IMR-90 (cell line): ENCODE measurements around the gene WHRN. TPM values are rescaled to one million over a fixed set of nuclear protein-coding genes. Genes with fewer than 3 reads are reported as not detected.

Source experiments
- ATAC-seq: fragments of 200-7000 bp; cut with Tn5 transposase; 2 replicates; pipeline ENCODE4 v1.9.1; 2020; ENCODE audit warnings: low read depth, mild to moderate bottlenecking, moderate library complexity
- BruUV-seq: library from RNA; stranded (reverse); fragments of 400-500 nt; replicated peaks from 2 replicates; lab custom pipeline; 2021; lab: Mats Ljungman, UMichigan
- CTCF ChIA-PET: fragments of 300-600 bp; formaldehyde crosslinking; extraction: SDS; loops from one replicate; lab custom pipeline; 2021; ENCODE audit warnings: antibody characterized with exemption; lab: Yijun Ruan, JAX
- POLR2A ChIA-PET: fragments of 300-600 bp; sonication (Branson Sonifier 250); formaldehyde crosslinking; loops from one replicate; lab custom pipeline; 2022; ENCODE audit warnings: antibody characterized with exemption; ENCODE audit not compliant: unreplicated experiment; lab: Charles Lee
- DNase-seq: peaks from one replicate; pipeline ENCODE4 v3.0.0; 2013
- H2AFZ ChIP-seq: replicated peaks from 2 replicates; pipeline ENCODE3; 2013; ENCODE audit warnings: low read length, mild to moderate bottlenecking; ENCODE audit not compliant: poor library complexity
- H2AK5ac ChIP-seq: 2 replicates; pipeline ENCODE4 v1.6.1; 2013; ENCODE audit warnings: low read depth, low read length, inconsistent platforms
- H2AK9ac ChIP-seq: replicated peaks from 2 replicates; pipeline ENCODE3; 2013; ENCODE audit warnings: mild to moderate bottlenecking, low read depth, low read length, moderate library complexity; ENCODE audit not compliant: poor library complexity
- H2BK120ac ChIP-seq: 2 replicates; pipeline ENCODE4 v1.6.1; 2013; ENCODE audit warnings: low read depth, low read length, inconsistent platforms
- H2BK15ac ChIP-seq: 3 replicates; pipeline ENCODE4 v1.6.1; 2013; ENCODE audit warnings: low read depth, low read length, inconsistent platforms
- H2BK20ac ChIP-seq: 2 replicates; pipeline ENCODE4 v1.6.1; 2013; ENCODE audit warnings: low read depth, mild to moderate bottlenecking, inconsistent platforms, low read length, moderate library complexity
- H2BK5ac ChIP-seq: 2 replicates; pipeline ENCODE4 v1.6.1; 2013; ENCODE audit warnings: mild to moderate bottlenecking, low read depth, low read length, inconsistent platforms; ENCODE audit not compliant: poor library complexity, severe bottlenecking
- H3K14ac ChIP-seq: replicated peaks from 2 replicates; pipeline ENCODE4 v1.6.1; 2013; ENCODE audit warnings: low read depth, low read length, inconsistent platforms
- H3K18ac ChIP-seq: 2 replicates; pipeline ENCODE4 v1.6.1; 2013; ENCODE audit warnings: low read depth, low read length, control low read depth
- H3K23ac ChIP-seq: 2 replicates; pipeline ENCODE4 v1.6.1; 2013; ENCODE audit warnings: low read depth, low read length, inconsistent platforms
- H3K27ac ChIP-seq: 2 replicates; pipeline ENCODE4 v1.5.1; 2013; ENCODE audit warnings: mild to moderate bottlenecking, control low read depth, low read length; ENCODE audit not compliant: insufficient read depth
- H3K27me3 ChIP-seq: 2 replicates; pipeline ENCODE4 v1.6.1; 2013; ENCODE audit warnings: low read length; ENCODE audit not compliant: control insufficient read depth, insufficient read depth
- H3K36me3 ChIP-seq: 2 replicates; pipeline ENCODE4 v1.6.1; 2013; ENCODE audit warnings: low read length, mixed read lengths; ENCODE audit not compliant: control insufficient read depth, insufficient read depth
- H3K4ac ChIP-seq: 2 replicates; pipeline ENCODE4 v1.6.1; 2013; ENCODE audit warnings: low read depth, low read length, inconsistent platforms
- H3K4me1 ChIP-seq: 2 replicates; pipeline ENCODE4 v1.6.1; 2013; ENCODE audit warnings: low read length, mixed read lengths; ENCODE audit not compliant: control insufficient read depth, insufficient read depth
- H3K4me2 ChIP-seq: 2 replicates; pipeline ENCODE4 v1.6.1; 2013; ENCODE audit warnings: low read depth, mild to moderate bottlenecking, control low read depth, low read length, moderate library complexity
- H3K4me3 ChIP-seq: 2 replicates; pipeline ENCODE4 v1.5.1; 2013; ENCODE audit warnings: low read depth, mild to moderate bottlenecking, control low read depth, low read length, moderate library complexity; ENCODE audit not compliant: insufficient read depth
- H3K56ac ChIP-seq: 2 replicates; pipeline ENCODE4 v1.6.1; 2013; ENCODE audit warnings: low read length, inconsistent platforms; ENCODE audit not compliant: insufficient read depth; ENCODE audit errors: extremely low read depth
- H3K79me1 ChIP-seq, 2 experiments: 2 replicates each; pipeline ENCODE4 v1.6.1; 2013; ENCODE audit warnings: low read length in 2 of 2, inconsistent platforms in 1 of 2, low read depth in 1 of 2
- H3K9ac ChIP-seq: 2 replicates; pipeline ENCODE4 v1.6.1; 2013; ENCODE audit warnings: low read depth, low read length, control low read depth
- H3K9me1 ChIP-seq: 2 replicates; pipeline ENCODE4 v1.6.1; 2013; ENCODE audit warnings: low read length, inconsistent platforms; ENCODE audit not compliant: insufficient read depth
- H3K9me3 ChIP-seq: 2 replicates; pipeline ENCODE4 v1.6.1; 2013; ENCODE audit warnings: low read length; ENCODE audit not compliant: control insufficient read depth, insufficient read depth
- H4K20me1 ChIP-seq: 2 replicates; pipeline ENCODE4 v1.6.1; 2013; ENCODE audit warnings: low read length, inconsistent platforms; ENCODE audit not compliant: insufficient read depth
- H4K5ac ChIP-seq: 2 replicates; pipeline ENCODE4 v1.6.1; 2013; ENCODE audit warnings: mild to moderate bottlenecking, low read depth, low read length, control low read depth
- H4K8ac ChIP-seq, 2 experiments: 2 replicates each; pipeline ENCODE4 v1.6.1; 2013; ENCODE audit warnings: low read depth in 2 of 2, low read length in 2 of 2, control low read depth in 1 of 2, inconsistent platforms in 1 of 2
- H4K91ac ChIP-seq: 2 replicates; pipeline ENCODE4 v1.6.1; 2013; ENCODE audit warnings: low read depth, low read length, inconsistent platforms; ENCODE audit not compliant: insufficient read depth
- BHLHE40 ChIP-seq: fragments of 150-350 bp; IDR thresholded peaks from 2 replicates; pipeline ENCODE4 v1.6.1; 2016; ENCODE audit warnings: mild to moderate bottlenecking, low read depth, low read length
- CHD1 ChIP-seq: IDR thresholded peaks from 2 replicates; pipeline ENCODE4 v1.6.1; 2012; ENCODE audit warnings: low read depth, low read length, improper control_type of control experiment
- FOS ChIP-seq: fragments of 150-350 bp; IDR thresholded peaks from 2 replicates; pipeline ENCODE4 v1.6.1; 2016; ENCODE audit warnings: low read depth, low read length
- POLR2A ChIP-seq: IDR thresholded peaks from 2 replicates; pipeline ENCODE4 v1.6.1; 2012; ENCODE audit warnings: mild to moderate bottlenecking, low read depth, low read length
- RAD21 ChIP-seq: IDR thresholded peaks from 2 replicates; pipeline ENCODE4 v1.6.1; 2012; ENCODE audit warnings: low read length, improper control_type of control experiment
- RFX5 ChIP-seq: IDR thresholded peaks from 2 replicates; pipeline ENCODE4 v1.8.0; 2012; ENCODE audit warnings: low read depth, mild to moderate bottlenecking, low read length, moderate library complexity
- SMC3 ChIP-seq: fragments of 150-350 bp; IDR thresholded peaks from 2 replicates; pipeline ENCODE4 v1.6.1; 2016; ENCODE audit warnings: low read depth, mild to moderate bottlenecking, antibody characterized with exemption, low read length, moderate library complexity
- WGBS, 2 experiments: methylation state at CpG; one replicate each; pipeline versions ENCODE4 v1.1.5 to v1.1.7; 2013; ENCODE audit warnings: missing lambda C conversion rate in 2 of 2; ENCODE audit not compliant: insufficient read length in 1 of 2; ENCODE audit errors: extremely low coverage in 2 of 2; 5-methylcytosine and 5-hydroxymethylcytosine counted together
- dilution Hi-C: fragments of 300-500 bp; cut with HindIII; formaldehyde crosslinking; loops from one replicate; pipeline ENCODE4 v1.14.3; 2018; ENCODE audit warnings: low sequenced_read_pairs; ENCODE audit not compliant: unreplicated experiment
- in situ Hi-C: fragments of 300-500 bp; cut with MboI; formaldehyde crosslinking; loops from 3 replicates; pipeline ENCODE4 v1.14.3; 2019; ENCODE audit warnings: low sequenced_read_pairs, inconsistent platforms, mixed read lengths
- intact Hi-C: fragments of 100-400 bp; cut with micrococcal nuclease; formaldehyde crosslinking; loops from 2 replicates; pipeline ENCODE4 v1.10.0; 2022
- polyA plus RNA-seq, 3 experiments: library from polyadenylated mRNA; depleted of rRNA; stranded (reverse); fragments of >200 nt; gene quantifications; 2 replicates each; pipeline ENCODE4 v1.2.3, GENCODE V29; 2012; ENCODE audit warnings: low replicate concordance in 1 of 3
- total RNA-seq: library from RNA; depleted of rRNA; stranded (reverse); fragments of >200 nt; gene quantifications from 2 replicates; pipeline ENCODE4 v1.2.3, GENCODE V29; 2012
- TF ChIP-seq, protein P1 (sequence below): fragments of 150-350 bp; IDR thresholded peaks from 2 replicates; pipeline ENCODE4 v1.6.1; 2016; ENCODE audit warnings: low read depth, mild to moderate bottlenecking, low read length, moderate library complexity, borderline replicate concordance
- TF ChIP-seq, protein P2 (sequence below): conservative IDR thresholded peaks from 2 replicates; pipeline ENCODE4 v1.5.1; 2012; ENCODE audit warnings: mild to moderate bottlenecking, low read depth, low read length, improper control_type of control experiment

The WHRN gene
- total and polyA plus RNA-seq, 2 of the 4 experiments (the other 2 are of a cell fraction): 0.18 to 2.6 TPM

DNA sequence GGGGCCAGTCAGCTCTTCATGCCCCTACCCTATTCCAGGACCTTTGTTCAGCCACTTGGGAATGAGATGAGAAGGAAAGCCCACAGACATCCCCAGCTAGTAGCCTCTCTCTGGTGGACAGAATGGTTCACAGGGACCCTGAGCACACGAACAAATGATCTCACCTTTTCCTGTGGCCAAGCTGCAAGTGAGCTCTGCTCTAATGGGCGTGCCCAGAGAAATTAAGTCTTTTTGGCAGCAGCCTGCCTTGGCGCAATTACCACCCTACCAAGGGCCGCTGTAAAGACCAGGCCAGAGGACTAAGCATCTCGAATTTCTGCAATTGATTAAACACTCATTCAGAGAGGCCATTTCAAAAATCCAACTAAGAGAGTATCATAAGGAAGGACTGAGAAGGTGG lies 56.0 kb downstream of the WHRN start:
- intact Hi-C loops (no loop called here), in situ Hi-C loops (loop anchor here (25.0 kb wide), 1 partner anchor 1063 kb away; no protein-coding TSS in a partner anchor), dilution Hi-C loops (no loop called here)
- H4K5ac ChIP-seq: no peak overlapping the region
- WGBS, 2 experiments: no CpG with 5 or more reads among the region's 5 CpGs
- H3K27ac ChIP-seq: no peak overlapping the region
- CTCF ChIA-PET: interaction anchor here (1.1 kb wide), 1 partner anchor 205 kb away, joined by 3 read pairs; no protein-coding TSS in a partner anchor
- H2AK5ac ChIP-seq: no peak overlapping the region
- no peaks in the 10 kb centered on the region for H4K20me1 ChIP-seq
- H3K23ac ChIP-seq: no peak overlapping the region
- H2BK15ac ChIP-seq: no peak overlapping the region
- H2BK5ac ChIP-seq: no peak overlapping the region
- no peaks in the 10 kb centered on the region for H3K9me3 ChIP-seq
- no peak overlapping the region for H2BK20ac ChIP-seq
- H3K9ac ChIP-seq: no peak overlapping the region
- H2AFZ ChIP-seq: no peak overlapping the region
- peaks cover 5% of the 10 kb centered on the region; the same call in 1 of the 2 replicates for H3K4me1 ChIP-seq
- H3K4ac ChIP-seq: no peak overlapping the region
- H2AK9ac ChIP-seq: no peak overlapping the region
- no peak overlapping the region for H3K4me2 ChIP-seq
- no peak overlapping the region for H2BK120ac ChIP-seq
- H3K14ac ChIP-seq: no peak overlapping the region
- TF ChIP-seq POLR2A (no peak), RAD21 (no peak), FOS (no peak), BHLHE40 (no peak), SMC3 (no peak), RFX5 (no peak), CHD1 (no peak)
- TF ChIP-seq, protein P1, sequence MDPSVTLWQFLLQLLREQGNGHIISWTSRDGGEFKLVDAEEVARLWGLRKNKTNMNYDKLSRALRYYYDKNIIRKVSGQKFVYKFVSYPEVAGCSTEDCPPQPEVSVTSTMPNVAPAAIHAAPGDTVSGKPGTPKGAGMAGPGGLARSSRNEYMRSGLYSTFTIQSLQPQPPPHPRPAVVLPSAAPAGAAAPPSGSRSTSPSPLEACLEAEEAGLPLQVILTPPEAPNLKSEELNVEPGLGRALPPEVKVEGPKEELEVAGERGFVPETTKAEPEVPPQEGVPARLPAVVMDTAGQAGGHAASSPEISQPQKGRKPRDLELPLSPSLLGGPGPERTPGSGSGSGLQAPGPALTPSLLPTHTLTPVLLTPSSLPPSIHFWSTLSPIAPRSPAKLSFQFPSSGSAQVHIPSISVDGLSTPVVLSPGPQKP: no peak
- TF ChIP-seq, protein P2, sequence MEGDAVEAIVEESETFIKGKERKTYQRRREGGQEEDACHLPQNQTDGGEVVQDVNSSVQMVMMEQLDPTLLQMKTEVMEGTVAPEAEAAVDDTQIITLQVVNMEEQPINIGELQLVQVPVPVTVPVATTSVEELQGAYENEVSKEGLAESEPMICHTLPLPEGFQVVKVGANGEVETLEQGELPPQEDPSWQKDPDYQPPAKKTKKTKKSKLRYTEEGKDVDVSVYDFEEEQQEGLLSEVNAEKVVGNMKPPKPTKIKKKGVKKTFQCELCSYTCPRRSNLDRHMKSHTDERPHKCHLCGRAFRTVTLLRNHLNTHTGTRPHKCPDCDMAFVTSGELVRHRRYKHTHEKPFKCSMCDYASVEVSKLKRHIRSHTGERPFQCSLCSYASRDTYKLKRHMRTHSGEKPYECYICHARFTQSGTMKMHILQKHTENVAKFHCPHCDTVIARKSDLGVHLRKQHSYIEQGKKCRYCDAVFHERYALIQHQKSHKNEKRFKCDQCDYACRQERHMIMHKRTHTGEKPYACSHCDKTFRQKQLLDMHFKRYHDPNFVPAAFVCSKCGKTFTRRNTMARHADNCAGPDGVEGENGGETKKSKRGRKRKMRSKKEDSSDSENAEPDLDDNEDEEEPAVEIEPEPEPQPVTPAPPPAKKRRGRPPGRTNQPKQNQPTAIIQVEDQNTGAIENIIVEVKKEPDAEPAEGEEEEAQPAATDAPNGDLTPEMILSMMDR: no peak
- peaks cover 5% of the 10 kb centered on the region; the same call in 1 of the 2 replicates for H3K9me1 ChIP-seq
- no peak overlapping the region for H3K4me3 ChIP-seq
- no peaks in the 10 kb centered on the region; a peak in 1 of 4 replicates for H3K79me1 ChIP-seq
- ATAC-seq: no peak
- POLR2A ChIA-PET: no interaction called here
- H3K56ac ChIP-seq: no peak overlapping the region
- H3K27me3 ChIP-seq: peaks cover 8% of the 10 kb centered on the region; the same call in 1 of the 2 replicates
- no peak overlapping the region for H4K91ac ChIP-seq
- H3K36me3 ChIP-seq: no peaks in the 10 kb centered on the region
- H3K18ac ChIP-seq: no peak overlapping the region
- no peak for DNase-seq
- no TSS peak for BruUV-seq
- H4K8ac ChIP-seq: no peak overlapping the region
